ENCODE results near the gene BBS7.

DNA sequence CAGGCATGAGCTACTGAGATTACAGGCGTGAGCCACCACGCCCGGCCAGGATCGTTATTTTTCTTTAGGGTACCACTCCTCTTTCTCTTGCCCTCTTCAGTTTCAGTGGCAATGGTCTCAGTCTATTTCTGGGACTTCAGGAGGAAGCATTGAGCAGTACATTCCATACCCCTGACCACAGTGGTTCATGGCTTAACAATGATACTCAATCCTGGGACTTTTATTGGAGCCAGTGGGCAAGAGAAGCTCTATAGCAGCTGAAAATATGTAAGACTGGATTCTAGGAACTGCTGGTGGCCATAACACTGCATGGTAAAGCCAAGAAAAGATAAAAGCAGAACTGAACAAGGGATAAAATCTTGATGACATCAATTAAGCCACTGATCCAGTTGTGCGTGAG, 40.8 kb downstream of the BBS7 start:
- TF ChIP-seq EZH2phosphoT487 (IDR thresholded peaks at IDR 0.05; ENCODE audit: low read depth, severe bottlenecking, unreplicated experiment) = no peak
- TF ChIP-seq EZH2 (IDR thresholded peaks at IDR 0.05; ENCODE audit: borderline replicate concordance) = no peak
- TF ChIP-seq, protein P1, sequence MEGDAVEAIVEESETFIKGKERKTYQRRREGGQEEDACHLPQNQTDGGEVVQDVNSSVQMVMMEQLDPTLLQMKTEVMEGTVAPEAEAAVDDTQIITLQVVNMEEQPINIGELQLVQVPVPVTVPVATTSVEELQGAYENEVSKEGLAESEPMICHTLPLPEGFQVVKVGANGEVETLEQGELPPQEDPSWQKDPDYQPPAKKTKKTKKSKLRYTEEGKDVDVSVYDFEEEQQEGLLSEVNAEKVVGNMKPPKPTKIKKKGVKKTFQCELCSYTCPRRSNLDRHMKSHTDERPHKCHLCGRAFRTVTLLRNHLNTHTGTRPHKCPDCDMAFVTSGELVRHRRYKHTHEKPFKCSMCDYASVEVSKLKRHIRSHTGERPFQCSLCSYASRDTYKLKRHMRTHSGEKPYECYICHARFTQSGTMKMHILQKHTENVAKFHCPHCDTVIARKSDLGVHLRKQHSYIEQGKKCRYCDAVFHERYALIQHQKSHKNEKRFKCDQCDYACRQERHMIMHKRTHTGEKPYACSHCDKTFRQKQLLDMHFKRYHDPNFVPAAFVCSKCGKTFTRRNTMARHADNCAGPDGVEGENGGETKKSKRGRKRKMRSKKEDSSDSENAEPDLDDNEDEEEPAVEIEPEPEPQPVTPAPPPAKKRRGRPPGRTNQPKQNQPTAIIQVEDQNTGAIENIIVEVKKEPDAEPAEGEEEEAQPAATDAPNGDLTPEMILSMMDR (IDR thresholded peaks at IDR 0.05; ENCODE audit: poor library complexity) = no peak

Measured in hepatocyte (in vitro differentiated cells).